D341Med (cell line): Measurements from ENCODE around the gene HMGB2.

Experiments used
- DNase-seq: peaks from one replicate; pipeline ENCODE4 v3.0.0; 2012; ENCODE audit warnings: low spot score

The HMGB2 gene

DNA sequence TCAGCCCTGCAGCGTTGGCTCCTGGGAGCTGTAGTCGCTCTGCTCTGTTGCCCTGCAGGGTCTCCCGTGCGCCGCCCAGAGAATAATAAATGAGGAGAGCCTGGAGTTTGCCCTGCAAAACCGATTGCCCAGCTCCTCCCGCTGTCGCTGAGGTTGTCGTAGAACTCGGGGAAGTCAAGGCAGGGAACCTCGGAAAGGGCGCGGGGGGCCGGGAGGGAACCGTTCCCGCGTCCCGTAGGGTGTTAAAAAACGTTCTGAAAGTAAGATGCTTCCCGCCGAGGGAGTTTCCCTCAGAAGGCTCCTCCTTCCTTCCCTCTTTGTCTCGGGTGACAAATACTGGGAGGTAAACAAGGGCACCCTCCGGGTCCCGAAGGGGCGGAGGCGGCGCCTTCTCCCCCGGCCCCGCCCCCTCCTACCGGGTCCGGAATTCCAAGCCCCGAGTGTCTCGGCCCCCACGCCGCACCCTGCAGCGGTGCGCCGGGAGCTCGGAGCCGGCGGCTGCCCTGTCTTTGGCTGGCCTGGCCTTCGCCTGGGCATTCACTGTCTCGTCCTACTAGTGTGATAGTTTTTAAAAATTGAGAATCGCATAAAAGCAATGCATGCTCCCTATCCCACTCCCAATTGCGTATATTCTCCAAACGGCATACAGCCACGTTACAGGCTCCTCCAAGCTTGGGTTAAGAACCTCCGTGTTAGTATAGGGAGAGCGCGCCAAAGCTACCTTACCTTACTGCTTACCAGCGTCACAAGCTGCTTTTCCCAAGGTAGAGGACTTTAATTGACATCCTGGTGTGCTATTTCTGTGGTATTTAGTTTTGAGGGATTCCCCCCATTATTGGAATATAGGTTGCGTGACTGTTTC is 964 bp upstream of the HMGB2 start:
- DNase-seq: peak; percentile 92

DNA sequence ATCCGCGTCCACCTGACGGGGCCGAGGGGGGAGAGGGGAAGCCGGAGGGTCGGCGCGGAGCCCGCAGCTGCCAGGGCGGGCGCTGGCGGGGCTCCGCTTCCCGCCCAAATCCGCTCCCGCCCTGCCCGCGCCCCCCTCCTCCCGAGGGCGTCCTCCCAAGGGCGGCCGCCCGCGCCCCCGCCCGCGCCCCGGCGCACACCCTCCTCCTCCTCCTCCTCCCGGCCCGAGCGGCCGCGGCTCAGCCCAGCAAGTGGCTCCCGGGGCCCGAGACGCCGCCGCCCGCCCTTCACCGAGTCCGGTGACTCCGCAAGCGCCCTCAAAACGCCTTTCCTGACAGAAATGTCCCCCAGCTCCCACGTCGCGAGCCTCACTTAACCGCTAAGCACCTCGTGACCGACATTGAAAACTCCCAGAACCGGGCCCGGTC is 487 bp downstream of the HMGB2 start:
- DNase-seq: peak; percentile 79

DNA sequence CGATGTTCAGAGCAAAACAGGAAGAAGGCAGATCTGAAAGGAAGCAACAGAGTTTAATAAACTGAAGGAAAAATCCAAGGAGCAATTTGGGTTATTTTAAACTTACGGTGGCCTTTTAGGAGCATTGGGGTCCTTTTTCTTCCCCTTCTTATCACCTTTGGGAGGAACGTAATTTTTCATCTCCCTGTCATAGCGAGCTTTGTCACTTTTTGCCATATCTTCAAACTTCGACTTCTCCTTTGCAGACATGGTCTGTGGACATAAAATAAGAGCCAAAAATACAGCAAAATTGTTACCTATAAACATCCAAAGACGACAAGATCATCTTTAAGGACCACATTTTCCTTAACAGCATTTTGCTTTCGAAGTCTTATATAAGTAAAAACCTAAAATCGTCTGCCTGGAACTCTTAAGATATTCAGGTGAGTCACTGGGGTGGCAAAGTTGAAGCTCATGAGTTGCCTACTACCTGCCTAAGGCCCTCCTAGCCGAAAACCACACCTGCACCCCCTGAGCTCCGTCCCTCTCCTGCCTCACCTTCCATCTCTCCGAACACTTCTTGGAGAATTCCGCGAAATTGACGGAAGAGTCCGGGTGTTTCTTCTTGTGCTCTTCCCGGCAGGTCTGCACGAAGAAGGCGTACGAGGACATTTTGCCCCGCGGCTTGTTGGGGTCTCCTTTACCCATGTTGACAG is 1.0 kb downstream of the HMGB2 start:
- DNase-seq: no peak

- DNase-seq: no peak
Observed at GRCh38 chr4:173332021-173332487, 2.1 kb downstream of the HMGB2 start.

DNA sequence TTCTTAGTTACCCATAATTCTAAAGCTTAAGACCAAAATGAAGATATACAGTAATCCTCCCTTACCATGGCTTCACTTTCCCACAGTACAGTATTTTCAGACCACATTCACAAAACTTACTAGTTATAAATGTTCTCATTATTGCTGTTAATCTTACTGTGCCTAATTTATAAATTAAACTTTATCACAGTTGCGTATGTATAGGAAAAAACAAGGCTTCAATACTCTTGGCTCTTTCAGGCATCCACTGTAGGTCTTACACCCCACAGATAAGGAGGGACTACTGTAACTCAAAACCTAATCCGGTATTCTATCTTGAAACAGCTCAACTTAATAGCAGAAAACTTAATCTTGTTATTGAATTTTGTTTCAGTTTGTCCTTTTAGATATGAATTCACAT is 3.6 kb downstream of the HMGB2 start:
- no peak for DNase-seq

DNA sequence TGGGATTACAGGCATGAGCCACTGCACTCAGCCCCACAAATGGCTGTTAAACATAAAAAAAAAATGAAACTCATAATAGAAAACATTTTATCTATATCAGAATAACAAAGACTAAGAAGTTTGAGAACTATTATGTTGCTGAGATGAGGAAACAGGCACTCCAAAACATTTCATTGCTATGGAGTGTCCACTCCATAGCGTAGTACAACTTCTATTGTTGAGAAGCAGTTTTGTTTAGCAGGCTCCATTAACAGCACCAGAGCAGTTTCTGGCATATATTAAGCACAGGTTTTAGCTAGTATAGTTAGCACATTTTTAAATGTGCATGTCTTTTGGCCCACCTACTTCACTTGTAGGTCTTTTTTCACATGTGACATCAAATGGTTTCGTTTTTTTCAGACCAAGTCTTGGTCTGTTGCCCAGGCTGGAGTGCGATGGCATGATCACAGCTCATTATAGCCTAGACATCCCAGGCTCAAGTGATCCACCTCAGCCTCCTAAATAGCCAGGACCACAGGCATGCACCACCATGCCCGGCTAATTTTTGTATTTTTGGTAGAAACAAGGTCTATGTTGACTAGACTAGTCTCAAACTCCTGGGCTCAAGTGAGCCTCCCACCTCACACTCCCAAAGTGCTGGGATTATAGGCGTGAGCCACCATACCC is 5.8 kb downstream of the HMGB2 start:
- DNase-seq: no peak

DNA sequence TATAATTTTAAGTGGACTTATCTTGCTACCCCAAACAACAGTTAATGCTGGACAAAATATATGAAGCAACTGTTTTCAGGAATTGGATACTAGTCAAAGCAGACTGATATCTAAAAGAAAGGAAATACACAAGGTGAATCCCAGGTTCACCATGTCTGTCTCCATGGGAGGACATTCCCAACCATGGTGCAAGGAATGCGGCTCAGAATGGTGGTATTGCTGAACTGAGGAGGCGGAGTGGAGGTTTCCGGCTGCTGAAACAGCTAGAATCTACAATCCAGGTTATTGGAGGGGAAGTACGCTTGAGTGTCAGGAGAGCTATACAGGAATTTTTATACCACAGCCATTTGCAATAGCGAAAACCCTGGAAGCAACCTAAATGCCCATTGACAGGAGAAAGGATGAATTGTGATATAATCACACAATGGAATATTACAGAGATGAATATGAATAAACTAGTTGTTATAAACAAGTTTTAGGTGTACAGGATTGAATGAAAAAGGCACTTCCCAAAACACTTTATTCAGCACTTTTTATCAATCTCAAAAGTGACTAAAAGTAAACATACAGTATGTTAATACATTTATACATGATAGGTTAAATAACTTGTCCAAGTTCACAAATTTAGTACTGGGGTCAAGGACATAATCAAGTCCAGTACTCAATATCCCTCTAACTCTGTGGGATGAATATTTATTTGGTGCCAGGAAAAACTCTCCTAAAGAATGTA is 9.0 kb downstream of the HMGB2 start:
- DNase-seq: no peak

- no peak for DNase-seq
Observed at GRCh38 chr4:173319696-173320095, 14.5 kb downstream of the HMGB2 start.

GRCh38 chr4:173318648-173319211 is 15.4 kb downstream of the HMGB2 start:
- DNase-seq: no peak

GRCh38 chr4:173318240-173318639 is 15.9 kb downstream of the HMGB2 start:
- DNase-seq: no peak

GRCh38 chr4:173317004-173317403 is 17.2 kb downstream of the HMGB2 start:
- DNase-seq: peak; percentile 48

- DNase-seq: no peak
Observed at GRCh38 chr4:173316060-173316459, 18.1 kb downstream of the HMGB2 start.

DNA sequence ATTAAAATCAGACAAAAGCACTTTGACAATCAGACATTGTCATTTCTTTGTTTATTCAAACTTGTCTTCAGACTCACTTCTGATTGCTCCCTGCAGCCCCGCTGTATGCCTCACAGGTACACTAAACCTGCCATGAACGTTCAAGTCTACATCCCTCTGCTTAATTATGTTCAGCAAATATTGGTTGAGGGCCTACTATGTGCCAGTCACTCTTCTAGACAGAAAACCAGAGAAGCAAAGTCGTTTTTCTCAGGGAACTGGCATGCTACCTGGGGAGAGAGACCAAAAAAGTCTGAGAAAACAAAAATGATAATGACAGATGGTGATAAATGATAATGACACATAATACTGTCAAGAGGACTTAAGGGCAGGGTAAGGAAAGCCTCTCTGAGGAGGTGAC is 19.4 kb downstream of the HMGB2 start:
- DNase-seq: no peak

DNA sequence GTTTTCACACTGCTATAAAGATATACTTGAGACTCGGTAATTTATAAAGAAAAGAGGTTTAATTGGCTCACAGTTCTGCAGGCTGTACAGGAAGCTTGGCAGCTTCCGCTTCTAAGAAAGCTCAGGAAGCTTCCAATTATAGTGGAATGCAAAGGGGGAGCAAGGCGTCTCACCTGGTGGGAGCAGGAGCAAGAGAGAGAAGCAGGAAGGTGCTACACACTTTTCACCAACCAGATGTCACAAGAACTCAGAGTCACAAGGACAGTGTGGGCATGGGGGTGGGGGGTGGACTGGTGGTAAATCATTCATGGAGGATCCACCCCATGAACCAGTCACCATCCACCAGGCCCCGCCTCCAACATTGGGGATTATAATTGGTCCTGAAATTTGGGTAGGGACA is 22.8 kb downstream of the HMGB2 start:
- no peak for DNase-seq

GRCh38 chr4:173307778-173308177 is 26.4 kb downstream of the HMGB2 start:
- DNase-seq: no peak

GRCh38 chr4:173301518-173302201 is 32.5 kb downstream of the HMGB2 start:
- DNase-seq: no peak

DNA sequence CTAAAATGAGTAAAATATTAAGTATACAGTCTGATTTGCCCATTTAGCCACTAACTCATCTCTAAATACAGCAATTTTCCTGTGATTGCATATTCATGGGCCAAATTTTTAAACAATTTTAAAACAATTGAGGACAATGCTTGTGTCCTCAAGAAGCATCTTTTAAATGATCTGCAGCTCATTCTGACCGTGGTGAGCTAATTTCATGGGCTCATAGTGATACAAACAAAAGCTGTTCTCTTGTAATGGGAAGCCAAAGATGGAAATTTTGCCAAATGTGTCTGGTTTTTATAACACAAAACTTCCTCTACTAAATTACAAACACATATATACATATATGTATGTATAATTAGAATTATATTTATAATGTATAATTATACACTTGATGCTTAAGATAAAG is 39.7 kb downstream of the HMGB2 start:
- DNase-seq: no peak

DNA sequence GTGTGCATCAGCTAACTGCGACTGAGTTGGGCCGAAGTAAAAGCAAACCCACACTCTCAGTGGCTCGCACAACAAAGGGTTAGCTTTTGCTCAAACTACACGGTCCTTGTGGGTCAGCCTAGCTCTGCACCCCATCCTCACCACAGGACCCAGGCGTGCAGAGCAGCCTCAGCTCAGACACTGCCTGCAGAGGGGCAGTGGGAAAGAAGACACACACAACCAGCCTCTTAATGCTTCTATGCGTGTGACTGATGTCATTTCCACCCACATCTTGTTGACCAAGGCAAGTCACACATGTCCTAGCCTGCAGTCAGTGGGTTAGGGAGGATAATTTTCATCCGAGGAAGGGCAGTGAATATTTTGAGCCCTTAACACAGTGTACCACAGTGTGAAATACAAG is 40.5 kb downstream of the HMGB2 start:
- no peak for DNase-seq

- DNase-seq: no peak
Observed at GRCh38 chr4:173291899-173292298, 42.3 kb downstream of the HMGB2 start.

GRCh38 chr4:173289353-173289727 is 44.8 kb downstream of the HMGB2 start:
- DNase-seq: no peak

GRCh38 chr4:173288698-173289352 is 45.3 kb downstream of the HMGB2 start:
- DNase-seq: no peak
